H1 (cell line): Measurements from ENCODE around the gene GRP. TPM values are rescaled to one million over a fixed set of nuclear protein-coding genes. Genes with fewer than 3 reads are reported as not detected.

Experiments used
- CTCF ChIA-PET: fragments of 300-600 bp; sonication (Branson Sonifier 250); formaldehyde crosslinking; loops from one replicate; lab custom pipeline; 2021; ENCODE audit not compliant: partially characterized antibody; lab: Charles Lee
- POLR2A ChIA-PET: fragments of 300-600 bp; sonication (Branson Sonifier 250); formaldehyde crosslinking; loops from one replicate; lab custom pipeline; 2021; ENCODE audit warnings: inconsistent platforms; ENCODE audit not compliant: partially characterized antibody; lab: Charles Lee
- DNase-seq, 2 experiments: peaks; one replicate each; pipeline versions ENCODE4 v3.0.0 to v3.0.0-alpha.2; 2010 to 2022; ENCODE audit warnings: low spot score in 2 of 2, low read depth in 1 of 2, mixed read lengths in 1 of 2
- FAIRE-seq: peaks from 2 replicates; lab custom pipeline; 2011; peaks lifted over from hg19 to GRCh38; lab: Jason Lieb, UNC
- H2AFZ ChIP-seq: 2 replicates; pipeline ENCODE4 v1.8.1; 2012; ENCODE audit warnings: low read length, inconsistent platforms
- H2AK5ac ChIP-seq: 2 replicates; pipeline ENCODE4 v1.6.1; 2013; ENCODE audit warnings: low read depth, low read length
- H2BK120ac ChIP-seq: replicated peaks from 2 replicates; pipeline ENCODE3; 2013; ENCODE audit warnings: low read depth, low read length, inconsistent platforms
- H2BK12ac ChIP-seq: 2 replicates; pipeline ENCODE4 v1.6.1; 2013; ENCODE audit warnings: low read depth, low read length
- H2BK15ac ChIP-seq: 2 replicates; pipeline ENCODE4 v1.6.1; 2013; ENCODE audit warnings: low read length
- H2BK20ac ChIP-seq: 2 replicates; pipeline ENCODE4 v1.6.1; 2013; ENCODE audit warnings: low read length
- H2BK5ac ChIP-seq: 2 replicates; pipeline ENCODE4 v1.6.1; 2013; ENCODE audit warnings: low read depth, low read length
- H3K14ac ChIP-seq: 2 replicates; pipeline ENCODE4 v1.6.1; 2013; ENCODE audit warnings: inconsistent platforms; ENCODE audit not compliant: insufficient read length
- H3K18ac ChIP-seq: 2 replicates; pipeline ENCODE4 v1.6.1; 2013; ENCODE audit warnings: low read length; ENCODE audit errors: extremely low read depth
- H3K23ac ChIP-seq: 2 replicates; pipeline ENCODE4 v1.6.1; 2013; ENCODE audit warnings: inconsistent platforms; ENCODE audit not compliant: insufficient read length
- H3K23me2 ChIP-seq: 2 replicates; pipeline ENCODE4 v1.6.1; 2013; ENCODE audit warnings: low read depth, low read length
- H3K27ac ChIP-seq: 2 replicates; pipeline ENCODE4 v1.6.1; 2011; ENCODE audit warnings: low read depth, low read length, inconsistent platforms
- H3K27me3 ChIP-seq, 4 experiments: replicated peaks in 1 of 4; 1 replicate in 1 of 4; 2 replicates in 3 of 4; pipeline versions ENCODE4 v1.6.1 to v1.8.1; 2011 to 2013; ENCODE audit warnings: low read length in 3 of 4, mild to moderate bottlenecking in 3 of 4, inconsistent platforms in 2 of 4, mixed read lengths in 2 of 4, moderate library complexity in 1 of 4; ENCODE audit not compliant: control insufficient read depth in 3 of 4, insufficient read depth in 3 of 4; ENCODE audit errors: extremely low read depth in 1 of 4
- H3K36me3 ChIP-seq, 4 experiments: 2 replicates each; pipeline versions ENCODE4 v1.6.1 to v1.8.1; 2011 to 2013; ENCODE audit warnings: mild to moderate bottlenecking in 4 of 4, low read length in 3 of 4, moderate library complexity in 2 of 4, control low read depth in 1 of 4, inconsistent platforms in 1 of 4; ENCODE audit not compliant: insufficient read depth in 4 of 4, control insufficient read depth in 2 of 4
- H3K4ac ChIP-seq: replicated peaks from 2 replicates; pipeline ENCODE3; 2013; ENCODE audit warnings: low read length, low read depth, mixed read lengths, inconsistent platforms; ENCODE audit not compliant: insufficient read length
- H3K4me1 ChIP-seq, 4 experiments: replicated peaks in 1 of 4; 1 replicate in 1 of 4; 2 replicates in 3 of 4; pipeline versions ENCODE4 v1.6.1 to v1.8.1; 2011 to 2013; ENCODE audit warnings: low read length in 3 of 4, inconsistent platforms in 2 of 4, mixed read lengths in 1 of 4; ENCODE audit not compliant: insufficient read depth in 4 of 4, control insufficient read depth in 3 of 4
- H3K4me2 ChIP-seq, 2 experiments: 2 replicates each; pipeline versions ENCODE4 v1.6.1 to v1.8.1; 2011 to 2013; ENCODE audit warnings: low read depth in 2 of 2, low read length in 2 of 2, control low read depth in 1 of 2, inconsistent platforms in 1 of 2, mild to moderate bottlenecking in 1 of 2; ENCODE audit not compliant: insufficient read depth in 1 of 2
- H3K4me3 ChIP-seq, 4 experiments: fragments of 200-600, 300-600 bp in 1 of 4; sonication (generic), shearing (Covaris generic), sonication (Bioruptor Twin) in 1 of 4; 2 replicates each; pipeline versions ENCODE4 v1.5.1 to v1.8.1; 2011 to 2016; ENCODE audit warnings: low read length in 4 of 4, low read depth in 3 of 4, control low read depth in 2 of 4, inconsistent platforms in 2 of 4, mild to moderate bottlenecking in 2 of 4, mixed read lengths in 1 of 4, moderate library complexity in 1 of 4; ENCODE audit not compliant: insufficient read depth in 2 of 4; ENCODE audit errors: extremely low read depth in 1 of 4
- H3K56ac ChIP-seq: replicated peaks from 2 replicates; pipeline ENCODE3; 2013; ENCODE audit warnings: low read depth, mild to moderate bottlenecking, mixed read lengths, low read length, inconsistent platforms; ENCODE audit not compliant: insufficient read length
- H3K79me1 ChIP-seq: 2 replicates; pipeline ENCODE4 v1.6.1; 2013; ENCODE audit warnings: low read depth, low read length, control low read depth
- H3K79me2 ChIP-seq, 2 experiments: 2 replicates each; pipeline versions ENCODE4 v1.6.1 to v1.8.1; 2012 to 2013; ENCODE audit warnings: low read length in 2 of 2, mild to moderate bottlenecking in 2 of 2, inconsistent platforms in 1 of 2; ENCODE audit not compliant: insufficient read depth in 2 of 2, control insufficient read depth in 1 of 2
- H3K9ac ChIP-seq, 4 experiments: replicated peaks in 1 of 4; 1 replicate in 1 of 4; 2 replicates in 3 of 4; pipeline versions ENCODE4 v1.6.1 to v1.8.1; 2011 to 2013; ENCODE audit warnings: low read depth in 3 of 4, low read length in 3 of 4, control low read depth in 2 of 4, mild to moderate bottlenecking in 2 of 4, moderate library complexity in 2 of 4, inconsistent platforms in 1 of 4; ENCODE audit errors: extremely low read depth in 1 of 4
- H3K9me3 ChIP-seq, 2 experiments: 2 replicates each; pipeline versions ENCODE4 v1.6.1 to v1.8.1; 2012 to 2013; ENCODE audit warnings: mild to moderate bottlenecking in 2 of 2, moderate library complexity in 2 of 2, control low read depth in 1 of 2, inconsistent platforms in 1 of 2, low read depth in 1 of 2, low read length in 1 of 2, mixed read lengths in 1 of 2; ENCODE audit not compliant: insufficient read depth in 2 of 2
- H4K20me1 ChIP-seq, 2 experiments: replicated peaks in 1 of 2; 2 replicates each; pipeline versions ENCODE3 to v1.8.1; 2011 to 2013; ENCODE audit warnings: inconsistent platforms in 2 of 2, low read length in 2 of 2, mild to moderate bottlenecking in 1 of 2; ENCODE audit not compliant: insufficient read depth in 2 of 2, control insufficient read depth in 1 of 2
- H4K5ac ChIP-seq: 2 replicates; pipeline ENCODE4 v1.6.1; 2013; ENCODE audit warnings: low read length, low read depth, mixed read lengths, inconsistent platforms; ENCODE audit not compliant: insufficient read length
- H4K8ac ChIP-seq: 2 replicates; pipeline ENCODE4 v1.8.0; 2013; ENCODE audit warnings: mild to moderate bottlenecking, moderate library complexity, low read length, inconsistent platforms; ENCODE audit not compliant: insufficient read depth; ENCODE audit errors: extremely low read depth
- H4K91ac ChIP-seq: replicated peaks from 2 replicates; pipeline ENCODE3; 2013; ENCODE audit warnings: low read length, mixed read lengths, inconsistent platforms; ENCODE audit not compliant: insufficient read length
- ASH2L ChIP-seq: fragments of 200-600, 300-600 bp; sonication (generic); IDR thresholded peaks from one replicate; pipeline ENCODE4 v1.7.1; 2017; ENCODE audit warnings: low read length
- ATF3 ChIP-seq: IDR thresholded peaks from 2 replicates; pipeline ENCODE4 v1.6.1; 2011; ENCODE audit warnings: low read depth, mild to moderate bottlenecking, low read length; ENCODE audit not compliant: insufficient read depth
- CTCF ChIP-seq, 3 experiments: IDR thresholded peaks; 1 replicate in 2 of 3; 2 replicates in 1 of 3; pipeline versions ENCODE4 v1.5.1 to v1.6.1; 2011; ENCODE audit warnings: low read length in 3 of 3, mild to moderate bottlenecking in 3 of 3, inconsistent platforms in 2 of 3, low read depth in 1 of 3, moderate library complexity in 1 of 3; ENCODE audit not compliant: insufficient read depth in 1 of 3; ENCODE audit errors: control extremely low read depth in 1 of 3
- EGR1 ChIP-seq: IDR thresholded peaks from 2 replicates; pipeline ENCODE4 v1.6.1; 2011; ENCODE audit warnings: low read depth, low read length, borderline replicate concordance
- EZH2 ChIP-seq: fragments of 200-600 bp; sonication (generic); IDR thresholded peaks from 2 replicates; pipeline ENCODE4 v1.7.1; 2012; ENCODE audit warnings: low read depth, mild to moderate bottlenecking, moderate library complexity, low read length, inconsistent platforms; ENCODE audit not compliant: severe bottlenecking
- MAX ChIP-seq: IDR thresholded peaks from 2 replicates; pipeline ENCODE4 v1.6.1; 2012; ENCODE audit warnings: inconsistent platforms
- RAD21 ChIP-seq, 2 experiments: IDR thresholded peaks in 1 of 2; conservative IDR thresholded peaks in 1 of 2; 2 replicates each; pipeline ENCODE4 v1.6.1; 2011; ENCODE audit warnings: low read depth in 2 of 2, low read length in 2 of 2, improper control_type of control experiment in 1 of 2, inconsistent platforms in 1 of 2, mild to moderate bottlenecking in 1 of 2, moderate library complexity in 1 of 2
- RFX5 ChIP-seq: IDR thresholded peaks from 2 replicates; pipeline ENCODE4 v1.6.1; 2011; ENCODE audit warnings: low read depth, low read length, improper control_type of control experiment, borderline replicate concordance
- SAP30 ChIP-seq: fragments of 300-600 bp; sonication (generic); IDR thresholded peaks from 2 replicates; pipeline ENCODE4 v1.7.1; 2012; ENCODE audit warnings: low read length, moderate library complexity, mild to moderate bottlenecking, inconsistent platforms; ENCODE audit not compliant: insufficient read depth, insufficient replicate concordance
- SP2 ChIP-seq: IDR thresholded peaks from 2 replicates; pipeline ENCODE4 v1.6.1; 2012; ENCODE audit warnings: mild to moderate bottlenecking, low read length, inconsistent platforms
- WGBS, 2 experiments: shearing (Covaris generic) in 1 of 2; methylation state at CpG; one replicate each; pipeline versions ENCODE4 v1.1.6 to v1.1.7; 2013 to 2015; ENCODE audit warnings: low lambda C conversion rate in 2 of 2, mixed read lengths in 2 of 2, inconsistent platforms in 1 of 2, low coverage in 1 of 2, missing lambda C conversion rate in 1 of 2; ENCODE audit not compliant: insufficient replicate concordance in 2 of 2, insufficient coverage in 1 of 2, insufficient read length in 1 of 2; ENCODE audit errors: extremely low coverage in 1 of 2, missing lambda C conversion rate in 1 of 2; 5-methylcytosine and 5-hydroxymethylcytosine counted together
- polyA plus RNA-seq, 7 experiments: library from polyadenylated mRNA; depleted of rRNA in 3 of 7; stranded (reverse) in 5 of 7; unstranded in 2 of 7; fragments of >200 nt in 5 of 7; fragments of 200-250 nt in 2 of 7; gene quantifications; 1 replicate in 5 of 7; 2 replicates in 1 of 7; 4 replicates in 1 of 7; pipeline versions ENCODE4 v1.2.1 to v1.2.3, GENCODE V29; 2011 to 2013; ENCODE audit warnings: missing spikeins in 2 of 7, mixed read lengths in 2 of 7
- total RNA-seq: library from RNA; stranded (reverse); fragmentation: NEBNext Ultra II Directional; extraction: Animal tissue kit (Norgen Biotek cat#: 25700); gene quantifications from 2 replicates; pipeline ENCODE4 v1.2.1, GENCODE V29; 2021

Gene GRP
- total and polyA plus RNA-seq, 2 of the 8 experiments (the other 6 are each of a cell fraction or from before 2014, with no cell fraction given) = not detected

GRCh38 chr18:59177485-59177884, 42.5 kb upstream of the GRP start:
- DNase-seq (no peak), FAIRE-seq (no peak)
- H4K8ac ChIP-seq = no peak overlapping the region
- 84% methylated on average over 4 of the region's 4 CpGs; no CpG with 5 or more reads in 1 of the 2 experiments for WGBS, 2 experiments
- no peak overlapping the region for H2BK15ac ChIP-seq
- no peak overlapping the region for H2BK5ac ChIP-seq
- H3K4ac ChIP-seq = no peak overlapping the region
- peaks cover 0 to 7% of the 10 kb centered on the region in 2 experiments; a peak in 2 of 4 replicates for H3K9me3 ChIP-seq
- no peaks in the 10 kb centered on the region for H3K79me2 ChIP-seq
- H3K4me2 ChIP-seq = no peak overlapping the region
- H3K56ac ChIP-seq = no peak overlapping the region
- H3K36me3 ChIP-seq = no peaks in the 10 kb centered on the region
- no peak overlapping the region for H2AFZ ChIP-seq
- no peak overlapping the region for H2BK12ac ChIP-seq
- H4K91ac ChIP-seq = no peak overlapping the region
- H2BK20ac ChIP-seq = no peak overlapping the region
- no peaks in the 10 kb centered on the region for H3K23me2 ChIP-seq
- H2AK5ac ChIP-seq = no peak overlapping the region
- no peaks in the 10 kb centered on the region for H4K20me1 ChIP-seq
- H4K5ac ChIP-seq = no peak overlapping the region
- no peaks in the 10 kb centered on the region for H3K79me1 ChIP-seq
- POLR2A ChIA-PET = interaction anchor here (0.7 kb wide), 2 partner anchors 35 to 545 kb away, joined by 3 read pairs; no protein-coding TSS in a partner anchor
- no peaks in the 10 kb centered on the region for H3K4me1 ChIP-seq
- CTCF ChIA-PET = interaction anchor here (0.9 to 2.2 kb wide), 7 partner anchors 13 to 1042 kb away, joined by 3 to 5 read pairs (median 4); partner anchors contain the start of gene SEC11C
- no peak overlapping the region for H3K18ac ChIP-seq
- H3K4me3 ChIP-seq = no peak overlapping the region
- no peak overlapping the region for H3K27ac ChIP-seq
- H3K14ac ChIP-seq = no peak overlapping the region
- no peak overlapping the region for H2BK120ac ChIP-seq
- H3K23ac ChIP-seq = no peak overlapping the region
- no peak overlapping the region for H3K9ac ChIP-seq
- H3K27me3 ChIP-seq = no peaks in the 10 kb centered on the region
- TF ChIP-seq SAP30 (no peak), ASH2L (no peak), EGR1 (no peak), SP2 (no peak), RFX5 (no peak), RAD21 (IDR thresholded peaks at IDR 0.05 in 1 of 2, conservative IDR thresholded peaks at IDR 0.05 in 1 of 2; ENCODE audit: low read depth in 2 of 2, low read length in 2 of 2) (no peak), MAX (no peak), EZH2 (no peak), ATF3 (no peak), CTCF (IDR thresholded peaks at IDR 0.05; ENCODE audit: control extremely low read depth in 1 of 3, insufficient read depth in 1 of 3, low read depth in 1 of 3, low read length in 3 of 3) (no peak)
